Transverse colon (tissue), 4 donors: ENCODE data around the gene ANGEL2. TPM values are rescaled to one million over a fixed set of nuclear protein-coding genes. Genes with fewer than 3 reads are reported as not detected.

Experiments used
- DNase-seq: peaks from one replicate; pipeline ENCODE4 v3.0.0-alpha.2; 2019
- H3K27ac ChIP-seq, 4 donors: fragments of 200-600 bp; sonication (generic); 2 replicates each; pipeline ENCODE4 v1.5.1; 2016 to 2018; ENCODE audit warnings: inconsistent platforms in 4 of 4
- H3K27me3 ChIP-seq: fragments of 200-600 bp; sonication (generic); 2 replicates; pipeline ENCODE4 v1.5.1; 2017; ENCODE audit warnings: inconsistent platforms
- H3K36me3 ChIP-seq, 4 donors: fragments of 200-600 bp; sonication (generic); 2 replicates each; pipeline ENCODE4 v1.5.1; 2017 to 2019; ENCODE audit warnings: inconsistent platforms in 4 of 4
- H3K4me1 ChIP-seq, 4 donors: fragments of 200-600 bp; sonication (generic); 2 replicates each; pipeline ENCODE4 v1.5.1; 2017 to 2020; ENCODE audit warnings: inconsistent platforms in 4 of 4
- H3K4me3 ChIP-seq, 4 donors: fragments of 200-600 bp; sonication (generic); 1 replicate in 1 of 4; 2 replicates in 3 of 4; pipeline versions ENCODE4 v1.5.1 to v1.6.1; 2017 to 2019; ENCODE audit warnings: inconsistent platforms in 4 of 4
- H3K9me3 ChIP-seq, 2 donors: fragments of 200-600 bp; sonication (generic); 2 replicates each; pipeline ENCODE4 v1.5.1; 2017 to 2019; ENCODE audit warnings: inconsistent platforms in 2 of 2
- CTCF ChIP-seq, 5 experiments: fragments of 200-600 bp in 3 of 5; fragments of 450-650 bp in 2 of 5; sonication (generic) in 3 of 5; IDR thresholded peaks; 1 replicate in 2 of 5; 2 replicates in 3 of 5; pipeline ENCODE4 v1.5.1; 2016 to 2017; ENCODE audit warnings: antibody characterized with exemption in 5 of 5, inconsistent platforms in 3 of 5, mild to moderate bottlenecking in 2 of 5, moderate library complexity in 1 of 5
- EP300 ChIP-seq: sonication (generic); formaldehyde crosslinking; IDR thresholded peaks from one replicate; pipeline ENCODE4 v1.6.1; 2017; ENCODE audit warnings: antibody characterized with exemption, low read depth
- POLR2A ChIP-seq: fragments of 450-650 bp; IDR thresholded peaks from one replicate; pipeline ENCODE4 v1.6.1; 2016; ENCODE audit warnings: antibody characterized with exemption, mild to moderate bottlenecking, moderate library complexity
- POLR2AphosphoS5 ChIP-seq, 3 donors: sonication (generic); formaldehyde crosslinking; IDR thresholded peaks; one replicate each; pipeline ENCODE4 v1.6.1; 2016; ENCODE audit warnings: antibody characterized with exemption in 3 of 3
- WGBS, 2 donors: methylation state at CpG; one replicate each; pipeline ENCODE4 v1.1.5; 2018; ENCODE audit warnings: low coverage in 1 of 2; 5-methylcytosine and 5-hydroxymethylcytosine counted together
- in situ Hi-C, 4 donors: fragments of 200-750 bp; cut with MboI; loops; one replicate each; pipeline versions ENCODE4 v1.15.0 to v1.15.1; 2017; ENCODE audit warnings: low sequenced_read_pairs in 3 of 4, low pct_ligation_motif_present in 1 of 4, low pct_unique_long_range_greater_than_20kb in 1 of 4
- intact Hi-C: fragments of 100-400 bp; cut with DNase I; formaldehyde crosslinking; loops from one replicate; pipeline ENCODE4 v1.15.1; 2023; ENCODE audit warnings: low total_unique reads
- total RNA-seq, 4 donors: library from RNA; depleted of rRNA; stranded (reverse); fragments of >200 nt; gene quantifications; one replicate each; pipeline ENCODE4 v1.1.0, GENCODE V29; 2016

The ANGEL2 gene
- total RNA-seq, 4 donors from 2014 or later, result 33.2 to 105 (median 64.3) TPM

GRCh38 chr1:212973899-212974298 lies 41.8 kb downstream of the ANGEL2 start:
- Histone ChIP-seq H3K36me3 (no peaks in the 10 kb centered on the region), H3K4me3 (no peak overlapping the region), H3K27me3 (no peaks in the 10 kb centered on the region), H3K4me1 (no peaks in the 10 kb centered on the region), H3K9me3 (no peaks in the 10 kb centered on the region), H3K27ac (no peak overlapping the region)
- DNase-seq, result no peak
- WGBS, 2 donors, result 90% methylated on average over 4 to 8 of the region's 8 CpGs
- in situ Hi-C loops (no loop called here), intact Hi-C loops (no loop called here)
- TF ChIP-seq POLR2AphosphoS5 (IDR thresholded peaks at IDR 0.05), result no peak
- no peak for TF ChIP-seq POLR2A

GRCh38 chr1:212973426-212973825 lies 42.2 kb downstream of the ANGEL2 start:
- no peaks in the 10 kb centered on the region for H3K4me1 ChIP-seq
- no peak overlapping the region for H3K27ac ChIP-seq
- H3K27me3 ChIP-seq, result no peaks in the 10 kb centered on the region
- H3K9me3 ChIP-seq, result no peaks in the 10 kb centered on the region
- intact Hi-C loops (no loop called here), in situ Hi-C loops (no loop called here)
- H3K36me3 ChIP-seq, result no peaks in the 10 kb centered on the region
- DNase-seq, result no peak
- H3K4me3 ChIP-seq, result no peak overlapping the region
- TF ChIP-seq CTCF (IDR thresholded peaks at IDR 0.05) (no peak), POLR2A (no peak), EP300 (no peak), POLR2AphosphoS5 (IDR thresholded peaks at IDR 0.05) (no peak)
- 91% methylated on average over 4 of the region's 4 CpGs; no CpG with 5 or more reads in 1 of the 2 donors for WGBS, 2 donors

GRCh38 chr1:212971312-212971711 lies 44.4 kb downstream of the ANGEL2 start:
- in situ Hi-C loops, result no loop called here
- WGBS, 2 donors, result 88% methylated on average over 5 of the region's 5 CpGs; no CpG with 5 or more reads in 1 of the 2 donors
- Histone ChIP-seq H3K27me3 (no peaks in the 10 kb centered on the region), H3K9me3 (no peaks in the 10 kb centered on the region), H3K36me3 (no peaks in the 10 kb centered on the region), H3K4me3 (no peak overlapping the region), H3K27ac (no peak overlapping the region), H3K4me1 (no peaks in the 10 kb centered on the region)
- DNase-seq, result no peak
- intact Hi-C loops, result no loop called here
- TF ChIP-seq POLR2A, result no peak
- TF ChIP-seq EP300, result no peak
- TF ChIP-seq CTCF (IDR thresholded peaks at IDR 0.05), result no peak
- TF ChIP-seq POLR2AphosphoS5 (IDR thresholded peaks at IDR 0.05), result no peak

GRCh38 chr1:212970085-212970484 lies 45.6 kb downstream of the ANGEL2 start:
- Histone ChIP-seq H3K4me1 (no peaks in the 10 kb centered on the region), H3K27me3 (no peaks in the 10 kb centered on the region), H3K9me3 (no peaks in the 10 kb centered on the region), H3K27ac (no peak overlapping the region), H3K4me3 (no peak overlapping the region), H3K36me3 (no peaks in the 10 kb centered on the region)
- no peak for DNase-seq
- intact Hi-C loops, result no loop called here
- in situ Hi-C loops, result no loop called here
- 94% methylated on average over 4 of the region's 4 CpGs; no CpG with 5 or more reads in 1 of the 2 donors for WGBS, 2 donors
- no peak for TF ChIP-seq POLR2A
- TF ChIP-seq POLR2AphosphoS5 (IDR thresholded peaks at IDR 0.05), result no peak
- no peak for TF ChIP-seq CTCF (IDR thresholded peaks at IDR 0.05)
- TF ChIP-seq EP300, result no peak

- Histone ChIP-seq H3K4me3 (no peak overlapping the region), H3K36me3 (no peaks in the 10 kb centered on the region), H3K27me3 (no peaks in the 10 kb centered on the region), H3K4me1 (no peaks in the 10 kb centered on the region), H3K9me3 (no peaks in the 10 kb centered on the region), H3K27ac (no peak overlapping the region)
- in situ Hi-C loops (no loop called here), intact Hi-C loops (no loop called here)
- no peak for DNase-seq
- TF ChIP-seq POLR2A (no peak), POLR2AphosphoS5 (IDR thresholded peaks at IDR 0.05) (no peak)
- WGBS, 2 donors, result 50% methylated on average over 3 of the region's 3 CpGs; no CpG with 5 or more reads in 1 of the 2 donors
These were observed 47.3 kb downstream of the ANGEL2 start for GRCh38 chr1:212968368-212968863.
